Stimulated activated CD4-positive, alpha-beta T cell treated with anti-CD3 and anti-CD28 coated beads, Interleukin-4, amount 100 ng/mL, for 1 hour (primary cell): ENCODE data around the gene ANK2.
"Not testable (repeated sequence)": the region's sequence is repeated elsewhere in the genome, so short reads cannot be mapped to it uniquely, and the experiment has no call there.

Experiments used
- DNase-seq: peaks from one replicate; pipeline ENCODE4 v3.0.0-alpha.2; 2020

Gene ANK2

DNA sequence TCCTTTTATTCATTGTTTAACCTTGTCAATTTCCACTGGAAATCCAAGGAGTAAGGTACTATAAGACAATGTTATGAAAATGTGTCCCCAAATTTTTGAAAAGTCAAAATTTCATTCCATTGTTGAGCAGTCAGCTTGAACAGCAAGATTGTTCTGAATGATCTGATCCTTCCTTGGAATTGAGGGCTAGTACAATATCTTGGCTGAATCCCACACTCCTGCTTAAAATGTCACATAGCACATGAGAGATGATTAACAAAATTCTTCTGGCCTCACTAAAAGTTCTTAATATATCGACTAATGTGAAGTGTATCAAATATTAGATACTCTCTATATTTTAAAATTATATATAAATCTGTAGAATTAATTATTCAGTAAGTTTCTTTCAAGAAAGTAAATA lies 104.8 kb downstream of the ANK2 start:
- no peak for DNase-seq

DNA sequence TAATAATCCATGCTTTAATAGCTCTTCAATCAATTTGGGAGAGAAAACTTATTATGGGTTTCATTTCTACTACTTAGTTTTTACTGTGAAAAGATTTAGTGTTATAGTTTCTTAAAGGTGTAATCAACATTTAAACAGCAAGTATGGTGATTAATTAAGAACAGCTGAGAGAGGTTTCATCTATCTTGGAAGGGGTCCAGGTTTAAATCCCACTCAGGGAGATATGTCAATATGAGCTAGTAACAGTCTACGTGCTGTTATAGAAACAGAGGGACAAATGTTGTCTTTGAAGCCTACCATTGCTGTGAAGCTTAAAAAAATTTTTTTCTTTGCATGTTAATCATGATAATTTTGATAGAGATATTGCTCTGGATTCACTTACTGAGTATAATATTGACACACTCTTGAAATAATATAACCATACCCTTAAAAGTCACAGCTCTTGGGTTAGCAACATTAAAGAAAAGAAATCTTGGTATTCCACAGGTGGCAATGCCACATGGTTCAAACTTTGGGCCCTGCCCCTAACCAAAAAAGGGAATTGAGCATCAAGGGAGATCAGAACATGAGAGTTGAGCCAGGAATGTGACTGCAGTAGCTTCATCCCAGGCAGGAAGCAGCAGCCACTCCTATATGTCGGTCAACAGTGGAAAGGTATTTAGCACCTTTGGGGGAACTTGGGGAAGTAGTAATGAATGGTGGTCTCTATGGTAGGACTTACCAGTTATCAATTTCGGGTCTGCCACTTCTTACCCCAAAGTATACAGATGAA lies 107.8 kb downstream of the ANK2 start:
- no peak for DNase-seq

DNA sequence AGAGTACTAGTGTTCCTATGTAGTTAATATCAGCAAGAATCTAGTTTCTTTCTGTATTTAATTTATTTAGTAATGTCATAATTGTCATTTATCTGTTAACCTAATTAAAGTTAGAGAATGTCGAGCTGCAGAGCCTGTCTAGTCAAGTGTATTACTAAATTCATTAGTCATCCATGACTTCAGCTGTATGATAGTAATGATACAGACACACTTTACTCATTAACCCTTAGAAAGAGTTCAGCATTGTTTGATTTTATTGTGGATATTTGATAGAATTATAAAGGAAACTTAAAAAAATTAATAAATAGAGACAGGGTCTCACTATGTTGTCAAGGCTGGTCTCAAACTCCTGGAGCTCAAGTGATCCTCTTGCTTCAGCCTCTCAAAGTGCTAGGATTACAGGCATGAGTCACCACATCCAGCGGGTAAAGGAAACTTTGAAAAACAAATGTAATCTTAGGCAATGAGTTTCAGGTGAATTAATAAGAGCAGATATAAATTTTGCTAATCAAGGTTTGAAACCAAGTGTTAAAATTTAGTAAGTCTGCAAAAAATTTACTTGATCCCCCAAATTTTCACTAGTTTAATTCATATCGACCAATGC lies 110.6 kb downstream of the ANK2 start:
- DNase-seq, result no peak

DNA sequence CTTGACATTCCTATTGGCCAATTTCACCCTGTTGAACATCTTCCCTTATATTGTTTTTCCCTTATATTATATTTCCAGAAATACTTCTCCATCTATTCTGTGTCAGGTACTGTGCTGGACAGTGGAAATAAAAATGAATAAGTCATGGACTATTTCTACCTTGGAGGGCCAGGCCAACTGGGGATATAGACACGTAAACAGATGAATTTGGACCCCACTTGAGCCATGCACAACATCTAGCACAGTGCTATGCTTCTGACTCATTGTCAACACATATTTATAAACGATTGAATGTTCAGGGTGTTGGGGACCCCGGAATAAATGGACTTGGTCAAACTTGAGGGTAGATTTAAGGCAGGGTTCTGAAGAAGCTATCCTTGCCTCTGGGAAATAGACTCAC lies 111.1 kb downstream of the ANK2 start:
- DNase-seq, result no peak

DNA sequence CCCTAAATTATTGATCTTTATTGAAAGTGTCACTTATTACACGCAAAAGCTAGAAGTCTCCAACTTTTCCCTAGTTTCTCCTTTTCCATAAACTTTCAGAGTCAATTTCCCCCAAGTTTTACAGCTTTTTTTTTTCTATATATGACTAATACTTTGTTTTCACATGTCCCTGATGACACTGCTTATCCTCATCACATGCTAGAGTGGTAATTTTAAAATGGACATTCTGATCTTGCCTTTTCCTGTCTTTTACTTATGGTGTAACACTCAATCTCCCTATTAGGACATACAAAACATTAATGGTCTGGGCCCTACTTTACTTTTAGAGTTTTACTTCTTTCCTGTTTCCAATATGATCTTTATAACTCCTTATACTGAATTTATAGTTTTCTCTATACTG lies 112.6 kb downstream of the ANK2 start:
- no peak for DNase-seq

DNA sequence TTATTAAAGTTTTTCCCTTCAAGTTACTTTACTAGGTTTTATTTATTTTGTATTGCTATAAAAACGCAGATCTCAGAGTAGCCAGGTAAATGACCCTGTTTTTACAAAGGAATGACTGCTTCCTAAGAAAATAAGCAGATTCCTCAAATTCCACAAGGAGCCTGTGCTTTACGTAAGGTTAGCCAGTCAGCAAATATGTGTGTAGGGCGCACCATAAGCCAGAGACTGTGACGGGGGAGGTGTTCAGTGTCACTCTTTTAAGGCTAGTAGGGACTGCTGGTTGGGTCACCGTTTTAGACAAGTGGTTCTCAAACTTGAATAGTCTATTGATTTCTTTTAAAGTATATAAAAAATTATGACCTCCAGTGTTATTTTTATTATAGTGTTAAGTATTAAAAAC lies 119.9 kb downstream of the ANK2 start:
- DNase-seq, result no peak

DNA sequence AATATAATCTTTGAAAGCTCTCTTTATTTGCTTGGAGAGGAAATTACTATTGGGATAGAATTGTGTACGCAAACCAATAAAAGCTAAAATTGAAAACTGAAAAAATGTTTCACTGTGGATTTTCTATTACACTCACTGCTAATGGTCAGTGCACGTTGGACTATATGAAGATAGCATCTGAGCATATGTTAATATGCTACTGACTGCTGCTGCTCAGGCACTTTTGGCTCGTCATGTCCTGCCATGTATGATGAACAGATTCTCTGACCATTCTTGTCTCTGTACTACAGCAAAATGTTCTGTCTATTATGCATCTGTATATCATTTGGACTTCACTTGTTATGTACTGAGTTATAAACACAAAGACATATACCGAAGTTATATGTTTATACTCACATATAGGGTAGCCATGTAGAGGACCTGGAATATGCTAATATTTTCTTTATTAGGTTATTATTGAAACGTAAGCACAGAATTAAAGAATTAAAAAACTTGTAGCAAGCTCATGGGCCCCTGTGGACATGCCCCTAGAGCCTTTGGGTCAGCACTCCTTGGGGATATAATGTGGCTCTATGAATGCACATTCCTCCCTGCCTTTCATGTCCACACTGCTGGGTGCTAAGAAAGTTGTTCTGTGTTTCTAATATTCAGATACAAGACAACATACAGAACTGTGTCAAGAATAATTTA lies 120.8 kb downstream of the ANK2 start:
- no peak for DNase-seq

DNA sequence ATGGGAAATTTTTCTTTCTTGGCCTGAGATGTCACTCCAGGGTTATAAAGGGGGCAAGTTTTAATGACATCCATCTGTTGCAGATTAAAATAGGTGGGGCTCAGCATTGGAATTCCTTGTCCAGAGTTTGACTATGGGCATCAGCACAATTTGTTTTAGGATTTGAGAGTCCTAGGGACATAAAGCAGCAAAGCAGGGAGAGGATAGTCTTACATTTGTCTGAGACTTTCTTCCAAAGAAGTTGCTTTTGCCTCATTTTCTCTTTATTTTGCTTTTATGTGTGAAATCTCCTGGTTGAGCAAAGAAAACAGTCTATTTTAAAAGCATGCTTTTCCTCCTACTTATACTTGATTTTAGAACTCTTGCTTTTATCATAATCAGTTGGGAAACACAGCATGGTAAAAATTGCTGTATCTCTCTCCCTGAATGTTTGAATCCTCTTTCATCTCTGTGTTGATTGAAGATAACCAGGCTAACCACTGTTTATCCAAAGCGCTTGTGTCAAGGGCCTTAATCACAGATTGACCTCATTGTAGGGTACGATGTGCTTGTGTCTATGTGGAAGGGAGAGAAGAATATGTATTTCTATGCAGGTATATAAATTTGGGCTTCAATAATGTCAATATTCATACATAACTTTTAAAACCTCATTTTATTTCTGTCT lies 121.5 kb downstream of the ANK2 start:
- DNase-seq, result no peak

DNA sequence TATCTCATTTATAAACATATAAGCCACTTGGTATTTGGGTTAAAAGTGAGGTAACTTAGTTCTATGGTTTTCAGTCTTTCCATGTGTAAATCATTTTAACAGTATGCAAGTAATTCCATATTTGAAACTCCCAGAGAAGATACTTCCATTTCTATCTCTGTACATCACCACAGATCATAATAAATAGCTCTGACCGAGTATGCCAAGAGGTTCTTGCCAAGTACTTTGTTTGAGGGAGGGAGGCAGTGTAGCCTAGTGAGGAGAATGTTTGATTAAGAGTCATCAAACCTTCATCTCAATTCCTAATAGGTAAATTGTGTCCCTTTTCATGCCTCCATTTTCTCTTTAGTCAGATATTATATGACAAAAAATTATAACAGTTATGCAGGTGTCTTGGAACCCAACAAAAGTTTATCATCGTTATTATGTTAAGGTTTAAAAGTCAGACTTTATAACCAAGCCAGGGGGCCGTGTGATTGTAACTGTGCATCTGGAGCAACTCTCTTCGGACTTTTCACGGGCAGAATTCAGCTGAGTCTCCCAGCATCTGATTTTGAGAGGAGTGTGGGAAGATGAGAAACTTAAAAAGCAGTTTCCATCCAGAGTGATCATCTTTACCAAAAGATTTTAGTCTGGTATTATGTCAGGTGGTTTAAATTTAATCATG lies 123.8 kb downstream of the ANK2 start:
- no peak for DNase-seq

DNA sequence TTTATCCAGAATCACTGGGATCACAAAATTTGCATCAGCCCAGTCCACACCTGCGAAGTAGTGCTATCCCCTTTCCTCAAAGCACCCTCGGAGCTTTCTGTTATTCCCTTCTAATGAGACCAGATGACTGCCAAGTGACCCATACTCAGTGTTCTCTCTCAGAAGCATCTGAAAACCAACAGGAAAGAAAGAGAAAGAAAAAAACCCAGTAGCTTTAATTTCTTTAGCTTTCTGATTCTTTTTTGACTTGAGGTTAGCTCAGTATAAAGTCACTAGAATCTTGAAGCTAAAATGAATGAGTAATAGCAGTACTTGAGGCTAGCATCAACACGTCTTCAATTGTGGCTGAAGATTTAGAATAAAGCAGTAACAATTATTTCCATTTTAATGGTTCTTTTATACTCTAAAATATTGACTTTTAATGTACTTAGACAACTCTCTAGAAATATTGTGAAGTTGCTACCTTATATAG lies 124.4 kb downstream of the ANK2 start:
- DNase-seq, result no peak

DNA sequence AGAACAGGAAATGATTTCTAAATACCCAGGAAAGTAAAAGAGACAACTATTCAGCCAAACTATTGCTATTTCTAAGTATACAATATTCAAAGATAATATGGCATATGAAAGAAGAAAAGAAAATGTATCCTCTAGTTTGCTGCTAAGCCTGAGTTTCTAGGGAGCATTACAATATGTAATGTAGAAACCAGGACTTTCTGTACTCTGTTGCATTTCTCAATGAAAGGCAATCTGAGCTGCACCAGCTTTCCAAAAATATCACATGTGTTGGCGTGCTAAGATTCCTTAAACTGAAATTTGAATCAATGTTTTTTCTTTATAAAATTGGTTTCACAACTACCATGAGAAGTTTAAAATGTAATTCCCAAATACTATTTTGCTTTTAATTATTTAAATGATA lies 129.6 kb downstream of the ANK2 start:
- no peak for DNase-seq

DNA sequence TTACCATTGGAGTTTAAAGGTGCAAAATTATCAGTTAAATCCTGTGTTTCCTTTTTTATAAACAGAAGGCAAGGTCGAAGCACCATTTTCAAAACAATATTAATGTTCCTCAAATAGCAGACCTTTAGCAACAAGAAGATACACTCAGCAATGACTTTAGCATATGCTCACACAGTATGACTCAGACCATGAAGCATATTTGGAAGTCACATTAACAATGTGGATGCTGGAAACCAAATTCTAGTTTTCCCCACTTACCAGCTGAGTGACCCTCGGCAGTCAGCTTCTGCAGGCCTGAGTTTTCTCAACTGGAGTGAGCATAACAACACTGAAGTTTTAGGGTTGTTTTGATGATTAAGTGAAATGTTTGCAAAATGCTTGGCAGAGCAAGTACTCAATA lies 130.5 kb downstream of the ANK2 start:
- DNase-seq, result no peak

DNA sequence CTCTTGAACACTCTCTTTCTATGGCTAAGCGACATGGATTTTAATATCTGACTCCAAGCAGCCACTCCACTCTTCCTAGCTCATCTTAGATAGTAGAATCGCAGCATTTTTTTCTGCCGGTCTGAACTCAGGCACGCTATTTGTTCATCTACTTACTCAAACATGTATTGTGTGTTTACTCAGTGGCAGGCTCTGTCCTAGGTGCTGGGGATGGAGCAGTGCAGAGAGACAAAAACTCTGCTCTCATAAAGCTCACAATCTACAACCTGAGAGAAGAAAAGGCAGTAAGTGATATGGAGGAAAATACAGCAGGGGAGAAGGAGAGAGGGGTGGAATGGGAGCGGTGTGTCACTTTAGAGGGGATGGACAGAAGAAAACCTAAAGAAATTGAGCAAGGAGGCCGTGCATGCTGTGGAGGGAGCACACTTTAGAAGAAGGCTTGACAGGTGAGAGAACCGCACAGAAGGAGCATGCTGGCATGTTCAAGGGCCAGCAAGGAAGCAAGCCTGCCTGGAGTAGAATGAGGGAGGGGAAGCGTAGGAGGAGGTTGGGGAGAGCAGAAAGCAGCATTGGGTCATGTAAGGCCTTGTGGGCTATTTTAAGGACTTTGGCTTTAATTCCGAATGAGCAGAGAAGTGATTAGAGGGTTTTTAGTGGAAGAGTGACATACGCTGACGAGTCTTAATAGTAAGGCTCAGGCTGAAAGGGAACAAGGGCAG lies 132.0 kb downstream of the ANK2 start:
- DNase-seq, result no peak

DNA sequence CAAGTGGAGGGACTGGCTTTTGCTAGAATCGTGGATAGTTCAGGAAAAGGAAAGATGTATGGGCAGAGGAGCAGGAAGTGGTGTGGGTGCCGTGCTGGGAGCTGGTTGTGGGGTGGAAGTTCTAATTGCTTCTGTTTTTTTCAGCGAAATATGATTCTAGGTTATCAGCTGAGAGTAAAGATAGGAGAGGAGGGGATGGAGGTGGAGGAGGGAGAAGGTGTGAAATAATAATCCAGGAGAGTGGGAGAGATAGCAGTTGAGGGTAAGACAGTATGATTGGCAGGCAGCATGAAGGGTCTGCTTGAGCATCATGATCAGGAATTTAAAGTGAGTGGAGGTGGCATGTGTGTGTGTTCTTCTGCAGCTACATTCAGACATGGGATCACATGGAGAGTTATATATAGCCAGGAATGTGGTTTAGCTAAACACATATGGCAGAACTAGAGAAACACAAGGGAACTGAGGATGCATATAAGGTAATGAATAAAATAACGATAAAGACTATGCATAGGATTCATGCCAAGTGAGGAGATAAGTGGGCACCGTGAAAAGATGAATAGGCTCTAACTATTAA lies 133.7 kb downstream of the ANK2 start:
- no peak for DNase-seq

DNA sequence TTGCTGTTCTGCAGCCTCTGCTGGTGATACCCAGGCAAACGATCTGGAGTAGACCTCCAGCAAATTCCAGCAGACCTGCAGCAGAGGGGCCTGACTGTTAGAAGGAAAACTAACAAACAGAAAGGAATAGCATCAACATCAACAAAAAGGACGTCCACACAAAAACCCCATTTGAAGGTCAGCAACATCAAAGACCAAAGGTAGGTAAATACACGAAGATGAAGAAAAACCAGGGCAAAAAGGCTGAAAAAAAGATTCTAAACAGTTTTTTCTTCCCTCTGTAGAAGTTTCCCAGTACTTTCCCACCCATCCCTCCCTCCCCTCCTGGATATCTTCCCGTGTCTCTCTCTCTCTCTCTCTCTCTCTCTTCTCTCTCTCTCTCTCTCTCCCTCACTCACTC lies 136.8 kb downstream of the ANK2 start:
- DNase-seq, result not testable (repeated sequence)

DNA sequence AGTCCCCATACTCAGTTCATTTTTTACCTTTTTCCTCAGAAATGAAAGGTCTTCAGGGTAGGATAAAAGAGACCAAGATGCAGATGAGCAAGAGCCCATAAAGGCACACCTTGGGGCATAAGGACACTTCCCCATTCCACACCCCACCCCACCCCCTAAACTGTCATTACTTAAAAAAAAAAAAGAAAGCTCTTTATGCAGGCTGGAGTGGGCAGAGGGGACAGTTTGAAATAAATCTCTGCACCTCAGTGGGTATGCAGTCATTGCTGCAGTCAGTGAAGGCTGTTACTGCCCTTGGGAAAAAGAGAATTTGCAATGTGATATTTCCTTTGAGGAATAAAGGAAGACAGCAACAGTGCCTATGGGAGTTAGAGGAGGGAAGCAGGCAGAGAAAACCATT lies 137.5 kb downstream of the ANK2 start:
- DNase-seq, result no peak

DNA sequence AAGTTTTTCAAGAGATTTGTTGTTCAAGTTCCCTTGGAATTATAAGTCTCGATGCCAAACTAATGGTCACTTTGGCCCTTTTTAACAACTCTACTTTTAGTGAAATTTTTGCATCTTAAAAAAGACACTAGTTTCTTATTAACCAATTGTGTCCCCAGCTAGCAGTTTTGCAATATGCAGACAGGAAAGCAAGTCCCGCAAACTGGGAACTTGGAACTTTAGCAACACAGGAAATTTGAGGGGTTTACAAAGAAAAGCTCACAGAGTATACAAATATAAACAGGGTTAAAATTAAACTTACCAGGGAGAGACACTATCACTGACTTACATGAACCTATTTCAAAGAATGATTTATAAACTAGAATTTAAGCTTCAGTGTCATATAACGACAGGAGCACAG lies 137.9 kb downstream of the ANK2 start:
- DNase-seq, result no peak

DNA sequence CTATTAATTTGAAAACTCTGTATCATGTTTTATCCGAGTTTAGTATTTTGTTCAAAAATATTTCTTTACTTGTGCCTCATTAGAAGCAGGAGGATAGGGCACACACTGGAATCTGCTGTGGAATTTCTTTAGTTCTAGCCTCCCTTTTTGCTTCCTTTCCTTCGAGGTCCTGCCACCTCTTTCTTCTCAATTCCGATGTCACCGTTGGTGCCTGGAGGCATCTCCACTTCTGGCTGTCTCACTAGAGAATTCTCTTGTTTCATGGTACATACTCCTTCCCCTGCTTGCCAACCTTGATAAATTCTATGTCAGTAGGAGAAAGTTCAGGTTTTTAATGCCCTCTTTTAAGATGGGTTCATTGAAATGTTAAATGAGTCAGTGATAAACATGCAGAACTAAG lies 140.1 kb downstream of the ANK2 start:
- no peak for DNase-seq

DNA sequence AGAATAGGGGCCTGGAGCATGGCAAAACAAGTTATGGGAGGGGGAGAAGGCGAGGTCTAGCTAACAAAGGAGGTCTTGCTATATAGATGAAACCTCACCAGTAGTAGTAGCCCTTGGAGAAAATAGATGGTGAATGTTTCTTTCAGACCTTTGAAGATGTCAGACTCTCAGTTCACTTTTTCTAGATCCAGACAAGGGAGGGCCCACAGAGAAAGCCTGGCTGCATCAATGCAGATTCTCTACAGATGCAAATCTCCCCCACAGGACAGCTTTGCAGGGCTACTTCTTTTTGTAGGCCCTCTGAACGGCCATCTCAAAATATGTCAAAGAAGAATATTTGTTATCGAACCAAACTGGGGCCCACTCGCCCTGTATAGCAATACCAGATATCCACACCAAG lies 159.7 kb downstream of the ANK2 start:
- DNase-seq, result no peak

DNA sequence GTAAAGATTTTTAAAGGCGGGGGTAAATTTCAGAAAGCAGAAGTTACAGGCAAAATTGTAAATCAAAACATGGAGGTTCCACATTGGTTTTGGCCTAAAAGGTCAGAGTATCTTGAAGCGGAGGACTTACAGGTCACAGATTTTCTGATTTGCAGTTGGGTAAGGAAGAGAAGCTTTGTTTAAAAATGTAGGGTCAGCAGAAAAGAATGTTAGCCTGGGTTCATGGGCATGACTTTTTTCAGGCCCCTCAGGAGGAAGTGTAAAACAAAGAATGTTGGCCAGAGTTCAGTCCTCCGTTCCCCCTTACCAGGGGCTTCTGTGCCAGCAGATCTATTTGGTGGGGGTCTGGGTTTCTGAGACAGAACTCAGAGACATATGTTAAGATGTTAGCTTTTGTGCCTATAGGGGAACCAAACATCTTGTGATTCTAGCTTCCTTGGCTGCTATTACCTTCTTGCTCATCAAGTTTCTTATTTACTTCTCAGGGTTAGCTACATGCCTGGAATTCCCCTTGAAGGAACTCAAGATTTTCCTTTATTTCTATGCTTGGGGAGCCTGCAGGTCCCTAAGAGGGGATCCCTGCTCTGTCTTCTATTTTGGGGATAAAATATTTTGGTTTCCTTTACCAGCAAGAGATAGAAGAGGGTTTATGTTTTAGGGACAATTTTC lies 160.3 kb downstream of the ANK2 start:
- DNase-seq, result no peak

DNA sequence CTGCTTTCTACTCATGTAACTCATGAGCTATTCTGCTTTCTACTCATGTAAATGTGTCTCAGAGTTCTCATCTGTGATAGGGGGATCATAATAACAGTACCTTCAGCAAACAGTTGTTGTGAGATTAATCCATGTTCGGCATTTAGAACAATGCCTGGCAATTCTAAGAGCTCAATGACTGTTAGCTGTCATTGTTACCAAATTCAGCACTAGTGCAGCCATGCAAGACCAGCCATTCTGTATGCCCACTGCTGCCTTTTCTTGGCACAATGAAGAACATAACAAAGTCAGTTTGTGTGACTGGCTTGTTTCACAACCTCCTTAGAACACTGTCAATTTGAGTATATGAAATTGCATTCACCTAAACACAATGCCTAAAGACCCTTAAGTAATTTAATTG lies 163.2 kb downstream of the ANK2 start:
- no peak for DNase-seq

DNA sequence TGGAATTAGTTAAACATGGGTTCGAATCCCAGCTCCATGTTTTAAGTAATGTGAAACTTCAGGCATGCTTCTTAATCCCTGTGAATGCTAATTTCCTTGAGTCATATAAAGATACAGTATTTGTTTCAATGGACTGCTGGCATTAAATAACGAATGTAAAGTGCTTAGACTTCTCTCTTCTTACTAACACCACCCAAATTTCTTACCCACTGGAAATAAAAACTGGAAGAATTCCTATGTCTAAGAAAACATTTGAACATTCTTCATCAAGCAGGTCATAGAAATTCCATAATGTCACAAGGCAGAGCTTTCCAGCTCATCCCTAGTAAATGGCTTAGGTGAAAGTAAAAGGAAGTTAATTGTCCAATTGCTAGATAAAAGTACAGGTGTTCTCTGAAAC lies 172.5 kb downstream of the ANK2 start:
- DNase-seq, result no peak
